ENCODE data around the gene ZEB1. TPM values are rescaled to one million over a fixed set of nuclear protein-coding genes. Genes with fewer than 3 reads are reported as not detected.
A peak's percentile ranks its signal among the peaks of the same experiment; 100 is the strongest.

ZEB1 gene
- total and polyA plus RNA-seq, 4 donors = 61.7 to 113 (median 101) TPM

DNA sequence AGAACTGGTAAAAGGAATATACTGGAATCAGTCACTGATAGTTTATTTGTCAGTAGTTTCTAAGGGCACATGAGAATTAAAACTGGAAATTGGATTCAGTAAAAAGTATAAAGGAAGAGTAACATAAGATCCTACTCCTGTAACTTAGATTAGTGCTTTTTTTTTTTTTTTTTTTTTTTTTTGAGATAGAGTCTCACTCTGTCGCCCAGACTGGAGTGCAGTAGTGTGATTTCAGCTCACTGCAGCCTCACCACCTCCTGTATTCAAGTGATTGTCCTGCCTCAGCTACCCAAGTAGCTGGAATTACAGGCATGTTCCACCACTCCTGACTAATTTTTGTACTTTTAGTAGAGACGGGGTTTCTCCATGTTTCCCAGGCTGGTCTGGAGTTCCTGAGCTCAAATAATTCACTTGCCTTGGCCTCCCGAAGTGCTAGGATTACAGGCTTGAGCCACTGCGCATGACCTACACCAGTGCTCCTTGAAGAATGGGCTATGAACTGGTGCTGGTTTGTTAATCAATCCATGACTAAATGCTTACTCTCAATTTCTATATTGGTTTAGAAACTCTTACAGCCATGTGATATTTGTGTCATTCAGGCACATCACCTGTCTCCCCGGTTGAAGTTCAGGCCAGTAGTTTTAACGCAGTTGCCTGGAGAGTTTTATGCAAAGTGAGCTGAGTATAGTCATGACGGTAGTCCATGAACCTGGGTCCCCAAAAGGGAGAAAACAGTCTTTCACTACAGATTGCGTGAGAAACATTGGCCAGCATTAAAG lies 65.0 kb downstream of the ZEB1 start:
- Histone ChIP-seq H3K36me3 (ENCODE audit: control insufficient read depth, insufficient read depth, low read length) (no peaks in the 10 kb centered on the region), H3K9me3 (ENCODE audit: control insufficient read depth, insufficient read depth, low read length) (no peaks in the 10 kb centered on the region), H3K27me3 (ENCODE audit: control insufficient read depth, insufficient read depth, low read length) (no peaks in the 10 kb centered on the region), H3K4me3 (ENCODE audit: low read depth, low read length) (no peak overlapping the region), H3K27ac (ENCODE audit: low read depth, low read length) (no peak overlapping the region), H3K4me1 (ENCODE audit: control insufficient read depth, insufficient read depth, low read length) (no peaks in the 10 kb centered on the region)
- DNase-seq (ENCODE audit: low read depth in 4 of 6, low spot score in 6 of 6) = no peak
- 92% methylated on average over 3 of the region's 8 CpGs for WGBS (ENCODE audit: insufficient coverage)

DNA sequence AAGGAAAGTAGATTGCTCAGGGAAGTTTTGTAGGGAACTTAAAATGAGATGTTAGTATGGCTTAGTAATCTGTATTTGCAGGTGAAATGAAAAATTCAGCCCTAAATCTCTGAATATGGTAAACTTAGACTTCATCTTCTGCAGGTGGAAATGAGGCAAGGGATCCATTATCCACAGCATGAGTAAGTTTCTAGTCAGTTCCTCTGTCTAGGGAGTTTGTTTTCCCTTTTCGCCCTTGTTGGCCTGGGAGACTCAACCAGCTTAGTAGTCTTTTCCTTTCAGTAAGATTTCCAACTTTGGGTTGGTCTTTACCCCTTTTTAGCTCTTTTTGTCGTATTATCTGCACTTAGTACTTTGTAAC lies 65.6 kb downstream of the ZEB1 start:
- no peak overlapping the region for H3K4me3 ChIP-seq (ENCODE audit: low read depth, low read length)
- no peaks in the 10 kb centered on the region for H3K4me1 ChIP-seq (ENCODE audit: control insufficient read depth, insufficient read depth, low read length)
- H3K27ac ChIP-seq (ENCODE audit: low read depth, low read length) = no peak overlapping the region
- H3K9me3 ChIP-seq (ENCODE audit: control insufficient read depth, insufficient read depth, low read length) = no peaks in the 10 kb centered on the region
- WGBS (ENCODE audit: insufficient coverage) = no CpG with 5 or more reads among the region's 2 CpGs
- H3K36me3 ChIP-seq (ENCODE audit: control insufficient read depth, insufficient read depth, low read length) = no peaks in the 10 kb centered on the region
- DNase-seq (ENCODE audit: low read depth in 4 of 6, low spot score in 6 of 6) = no peak
- no peaks in the 10 kb centered on the region for H3K27me3 ChIP-seq (ENCODE audit: control insufficient read depth, insufficient read depth, low read length)

DNA sequence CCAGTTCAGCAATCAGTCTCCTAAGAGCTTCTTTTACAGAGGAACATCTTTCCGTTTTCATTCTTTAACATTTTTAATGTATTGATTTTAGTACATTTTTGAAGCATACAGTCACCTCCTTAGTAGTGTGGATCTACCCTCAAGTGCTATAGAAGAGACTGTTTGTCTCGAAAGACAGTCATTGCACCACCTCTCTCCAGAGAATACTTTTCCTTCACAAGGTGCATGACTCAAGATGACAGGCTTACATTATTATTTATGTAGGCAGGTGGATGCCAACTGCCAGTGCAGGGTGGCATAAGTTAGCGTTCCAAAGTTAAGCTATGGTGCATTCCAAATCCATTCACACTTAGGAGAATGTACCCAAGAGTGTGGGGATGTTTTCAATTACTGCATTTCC lies 71.8 kb downstream of the ZEB1 start:
- Histone ChIP-seq H3K9me3 (ENCODE audit: control insufficient read depth, insufficient read depth, low read length) (no peaks in the 10 kb centered on the region), H3K4me3 (ENCODE audit: low read depth, low read length) (no peak overlapping the region), H3K4me1 (ENCODE audit: control insufficient read depth, insufficient read depth, low read length) (no peaks in the 10 kb centered on the region), H3K27ac (ENCODE audit: low read depth, low read length) (no peak overlapping the region), H3K27me3 (ENCODE audit: control insufficient read depth, insufficient read depth, low read length) (no peaks in the 10 kb centered on the region), H3K36me3 (ENCODE audit: control insufficient read depth, insufficient read depth, low read length) (no peaks in the 10 kb centered on the region)
- no peak for DNase-seq (ENCODE audit: low read depth in 4 of 6, low spot score in 6 of 6)
- WGBS (ENCODE audit: insufficient coverage) = no CpG with 5 or more reads among the region's 3 CpGs

DNA sequence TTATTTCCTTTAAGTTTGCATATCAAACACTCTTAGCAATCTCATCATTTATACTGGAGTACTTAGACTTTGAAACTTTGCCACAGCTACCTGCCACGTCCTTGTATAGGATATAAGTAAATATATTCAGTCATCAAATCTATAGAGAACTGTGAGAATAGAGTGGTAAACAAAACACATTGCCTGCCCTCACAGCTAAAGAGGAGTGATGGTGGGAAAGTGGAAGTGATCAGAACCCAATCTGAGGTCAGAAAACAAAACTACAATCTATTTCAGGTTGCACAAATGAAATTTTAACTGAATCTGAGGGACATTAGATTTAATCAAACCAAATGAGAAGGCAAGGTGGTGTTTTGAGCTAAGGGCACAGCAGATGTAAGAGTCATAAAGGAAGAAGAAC lies 74.8 kb downstream of the ZEB1 start:
- no CpG with 5 or more reads among the region's 1 CpG for WGBS (ENCODE audit: insufficient coverage)
- Histone ChIP-seq H3K9me3 (ENCODE audit: control insufficient read depth, insufficient read depth, low read length) (no peaks in the 10 kb centered on the region), H3K4me1 (ENCODE audit: control insufficient read depth, insufficient read depth, low read length) (no peaks in the 10 kb centered on the region), H3K27ac (ENCODE audit: low read depth, low read length) (no peak overlapping the region), H3K36me3 (ENCODE audit: control insufficient read depth, insufficient read depth, low read length) (no peaks in the 10 kb centered on the region), H3K27me3 (ENCODE audit: control insufficient read depth, insufficient read depth, low read length) (no peaks in the 10 kb centered on the region), H3K4me3 (ENCODE audit: low read depth, low read length) (no peak overlapping the region)
- DNase-seq (ENCODE audit: low read depth in 4 of 6, low spot score in 6 of 6) = no peak

DNA sequence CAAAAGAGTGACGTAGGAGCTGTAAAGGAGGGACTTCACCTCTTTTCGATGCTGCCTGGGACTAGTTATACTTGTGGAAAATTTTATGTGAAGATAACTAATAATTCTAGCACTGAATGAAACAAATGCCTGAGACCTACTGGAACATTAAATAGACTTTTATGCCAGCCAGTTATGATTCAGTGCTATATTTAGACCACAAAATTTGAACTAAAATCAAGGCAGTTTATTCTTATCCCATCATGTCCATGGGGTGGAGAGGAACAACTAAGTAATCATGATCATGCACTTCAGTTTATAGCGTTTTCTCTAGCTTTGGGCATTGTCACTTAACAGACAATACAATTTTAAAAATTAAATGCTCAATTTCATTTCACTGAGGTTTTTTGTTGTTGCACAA lies 76.7 kb downstream of the ZEB1 start:
- no peaks in the 10 kb centered on the region for H3K9me3 ChIP-seq (ENCODE audit: control insufficient read depth, insufficient read depth, low read length)
- H3K4me1 ChIP-seq (ENCODE audit: control insufficient read depth, insufficient read depth, low read length) = no peaks in the 10 kb centered on the region
- H3K27me3 ChIP-seq (ENCODE audit: control insufficient read depth, insufficient read depth, low read length) = no peaks in the 10 kb centered on the region
- WGBS (ENCODE audit: insufficient coverage) = no CpG with 5 or more reads among the region's 3 CpGs
- H3K4me3 ChIP-seq (ENCODE audit: low read depth, low read length) = no peak overlapping the region
- no peak for DNase-seq (ENCODE audit: low read depth in 4 of 6, low spot score in 6 of 6)
- no peaks in the 10 kb centered on the region for H3K36me3 ChIP-seq (ENCODE audit: control insufficient read depth, insufficient read depth, low read length)
- H3K27ac ChIP-seq (ENCODE audit: low read depth, low read length) = no peak overlapping the region

DNA sequence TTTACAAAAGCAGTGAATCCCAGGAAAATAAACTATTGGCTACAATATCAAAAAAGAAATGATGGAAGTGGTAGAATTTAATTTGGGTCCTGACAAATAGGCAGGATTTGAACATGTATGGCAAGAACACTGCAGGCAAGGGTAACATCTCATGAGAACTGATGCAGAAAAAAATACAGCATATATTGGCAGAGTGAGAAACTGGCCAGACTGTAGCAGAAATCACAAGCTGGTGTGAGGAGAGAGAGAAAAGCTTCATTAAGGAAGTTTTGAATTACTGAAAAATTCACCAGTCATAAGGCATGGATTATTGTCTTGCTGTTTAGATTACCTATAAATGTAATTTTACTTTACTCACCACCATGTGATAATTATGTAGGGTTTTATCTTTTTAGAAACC lies 77.4 kb downstream of the ZEB1 start:
- Histone ChIP-seq H3K27me3 (ENCODE audit: control insufficient read depth, insufficient read depth, low read length) (no peaks in the 10 kb centered on the region), H3K4me3 (ENCODE audit: low read depth, low read length) (no peak overlapping the region), H3K27ac (ENCODE audit: low read depth, low read length) (no peak overlapping the region), H3K36me3 (ENCODE audit: control insufficient read depth, insufficient read depth, low read length) (no peaks in the 10 kb centered on the region), H3K4me1 (ENCODE audit: control insufficient read depth, insufficient read depth, low read length) (no peaks in the 10 kb centered on the region), H3K9me3 (ENCODE audit: control insufficient read depth, insufficient read depth, low read length) (no peaks in the 10 kb centered on the region)
- DNase-seq (ENCODE audit: low read depth in 4 of 6, low spot score in 6 of 6) = peak in 1 of 6 donors; percentile 65

DNA sequence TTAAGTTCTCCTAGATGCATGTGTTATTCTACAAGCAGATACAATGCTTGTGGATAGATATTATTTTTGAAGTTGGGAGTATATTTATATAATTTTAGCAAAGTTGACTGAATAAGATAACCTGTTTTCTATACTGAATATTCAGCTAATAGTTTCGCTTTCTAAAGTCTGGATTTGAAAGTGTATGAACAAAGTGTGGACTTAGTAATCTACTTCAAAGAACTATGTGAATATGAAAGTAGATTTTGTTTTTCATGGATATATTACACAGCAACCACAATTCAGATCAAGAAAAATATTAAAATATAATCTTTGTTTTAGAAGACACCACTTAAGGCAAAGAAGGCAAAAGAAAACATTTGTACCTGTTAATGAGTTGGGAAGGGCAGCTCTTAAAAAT lies 78.8 kb downstream of the ZEB1 start:
- Histone ChIP-seq H3K27ac (ENCODE audit: low read depth, low read length) (no peak overlapping the region), H3K27me3 (ENCODE audit: control insufficient read depth, insufficient read depth, low read length) (no peaks in the 10 kb centered on the region), H3K9me3 (ENCODE audit: control insufficient read depth, insufficient read depth, low read length) (no peaks in the 10 kb centered on the region), H3K4me1 (ENCODE audit: control insufficient read depth, insufficient read depth, low read length) (no peaks in the 10 kb centered on the region), H3K36me3 (ENCODE audit: control insufficient read depth, insufficient read depth, low read length) (no peaks in the 10 kb centered on the region), H3K4me3 (ENCODE audit: low read depth, low read length) (no peak overlapping the region)
- no peak for DNase-seq (ENCODE audit: low read depth in 4 of 6, low spot score in 6 of 6)
- WGBS (ENCODE audit: insufficient coverage) = no CpG with 5 or more reads among the region's 1 CpG

DNA sequence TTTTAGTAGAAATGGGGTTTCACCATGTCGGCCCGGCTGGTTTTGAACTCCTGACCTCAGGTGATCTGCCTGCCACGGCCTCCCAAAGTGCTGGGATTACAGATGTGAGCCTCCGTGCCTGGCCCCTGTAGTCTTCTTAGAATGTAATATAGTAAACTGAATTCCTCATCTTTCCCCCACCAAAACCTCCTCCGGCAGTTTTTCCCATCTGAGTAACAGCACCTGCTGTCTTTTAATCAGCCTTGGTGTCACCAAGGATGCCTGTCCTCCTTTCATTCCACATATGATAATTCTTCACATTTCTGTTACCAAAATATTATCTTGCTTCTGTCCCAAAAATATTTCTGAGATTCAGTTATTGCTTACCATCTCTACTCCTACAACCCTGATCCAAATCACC lies 80.2 kb downstream of the ZEB1 start:
- WGBS (ENCODE audit: insufficient coverage) = 90% methylated on average over 3 of the region's 5 CpGs
- Histone ChIP-seq H3K4me1 (ENCODE audit: control insufficient read depth, insufficient read depth, low read length) (no peaks in the 10 kb centered on the region), H3K4me3 (ENCODE audit: low read depth, low read length) (no peak overlapping the region), H3K27ac (ENCODE audit: low read depth, low read length) (no peak overlapping the region), H3K9me3 (ENCODE audit: control insufficient read depth, insufficient read depth, low read length) (no peaks in the 10 kb centered on the region), H3K27me3 (ENCODE audit: control insufficient read depth, insufficient read depth, low read length) (no peaks in the 10 kb centered on the region), H3K36me3 (ENCODE audit: control insufficient read depth, insufficient read depth, low read length) (no peaks in the 10 kb centered on the region)
- no peak for DNase-seq (ENCODE audit: low read depth in 4 of 6, low spot score in 6 of 6)

DNA sequence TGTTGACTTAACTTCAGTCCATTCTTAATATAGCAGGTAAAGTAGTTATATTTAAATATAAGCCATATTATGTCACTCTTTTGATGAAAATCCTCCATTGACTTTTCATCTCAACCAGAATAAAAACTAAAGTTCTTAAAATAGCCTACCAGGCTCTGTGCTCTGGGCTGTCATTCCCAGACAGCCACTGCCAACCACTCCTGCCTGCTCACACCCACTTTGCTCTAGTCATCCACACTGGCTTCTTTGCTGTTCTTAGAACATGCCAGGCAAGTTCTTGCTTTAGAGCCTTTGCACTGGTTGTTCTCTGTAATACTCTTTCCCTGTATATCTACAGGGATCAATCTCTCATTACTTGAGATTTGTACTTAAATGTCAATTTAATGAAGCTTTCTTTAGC lies 80.6 kb downstream of the ZEB1 start:
- peak in 1 of 6 donors; percentile 24 for DNase-seq (ENCODE audit: low read depth in 4 of 6, low spot score in 6 of 6)
- H3K4me3 ChIP-seq (ENCODE audit: low read depth, low read length) = no peak overlapping the region
- H3K9me3 ChIP-seq (ENCODE audit: control insufficient read depth, insufficient read depth, low read length) = no peaks in the 10 kb centered on the region
- H3K27ac ChIP-seq (ENCODE audit: low read depth, low read length) = no peak overlapping the region
- H3K4me1 ChIP-seq (ENCODE audit: control insufficient read depth, insufficient read depth, low read length) = no peaks in the 10 kb centered on the region
- no peaks in the 10 kb centered on the region for H3K27me3 ChIP-seq (ENCODE audit: control insufficient read depth, insufficient read depth, low read length)
- H3K36me3 ChIP-seq (ENCODE audit: control insufficient read depth, insufficient read depth, low read length) = no peaks in the 10 kb centered on the region

DNA sequence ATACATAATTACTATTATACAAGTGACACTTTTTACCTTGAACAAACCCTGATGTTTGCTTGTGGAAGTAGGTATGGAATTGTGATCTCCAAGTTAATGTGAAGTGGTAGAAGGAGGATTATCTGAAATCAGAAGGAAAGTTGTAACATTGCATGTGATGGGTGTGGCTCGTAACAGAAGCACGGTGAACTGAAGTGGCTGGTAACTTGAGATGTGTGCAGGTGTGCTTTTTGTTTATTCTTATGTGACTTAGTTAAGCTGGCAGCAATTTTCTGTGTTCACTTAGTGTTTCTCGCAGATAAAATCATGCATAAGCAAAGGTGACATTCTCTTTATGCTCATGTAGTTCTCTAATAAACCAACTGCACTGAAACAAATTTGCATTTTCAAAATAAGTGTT lies 82.3 kb downstream of the ZEB1 start:
- Histone ChIP-seq H3K27ac (ENCODE audit: low read depth, low read length) (no peak overlapping the region), H3K4me3 (ENCODE audit: low read depth, low read length) (no peak overlapping the region), H3K4me1 (ENCODE audit: control insufficient read depth, insufficient read depth, low read length) (no peaks in the 10 kb centered on the region), H3K36me3 (ENCODE audit: control insufficient read depth, insufficient read depth, low read length) (no peaks in the 10 kb centered on the region), H3K9me3 (ENCODE audit: control insufficient read depth, insufficient read depth, low read length) (no peaks in the 10 kb centered on the region), H3K27me3 (ENCODE audit: control insufficient read depth, insufficient read depth, low read length) (no peaks in the 10 kb centered on the region)
- 83% methylated on average over 2 of the region's 3 CpGs for whole genome bisulfite sequencing (ENCODE audit: insufficient coverage)
- DNase-seq (ENCODE audit: low read depth in 4 of 6, low spot score in 6 of 6) = no peak
